ENCODE results near the gene HBS1L. TPM values are rescaled to one million over a fixed set of nuclear protein-coding genes. Genes with fewer than 3 reads are reported as not detected.
A peak's percentile ranks its signal among the peaks of the same experiment; 100 is the strongest.

Gene HBS1L
- total RNA-seq, 1 experiment from 2014 or later, result 95.4 TPM

DNA sequence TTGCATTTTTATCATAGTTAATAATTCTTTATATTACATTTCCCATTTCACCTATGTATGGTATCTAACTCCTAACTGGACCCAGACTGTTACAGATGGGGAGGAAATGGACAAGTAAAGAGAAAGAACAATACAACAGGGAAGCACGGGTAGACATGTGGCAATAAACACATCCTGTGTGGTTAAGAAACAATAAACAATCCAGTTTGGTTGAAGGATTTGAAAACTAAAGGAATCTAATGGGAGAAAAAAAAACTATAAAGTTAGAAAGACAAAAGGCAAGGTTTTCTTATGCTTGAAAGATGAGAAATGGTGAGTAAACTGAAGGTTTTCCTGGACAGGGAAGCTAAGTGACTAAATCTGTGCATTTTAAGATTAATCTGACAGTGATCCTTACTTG, 69.8 kb downstream of the HBS1L start:
- ATAC-seq, result no peak
- POLR2A ChIA-PET, result no interaction called here
- CTCF ChIA-PET, result no interaction called here
- H3K4me3 Mint-ChIP-seq, result no peak overlapping the region
- H3K27ac Mint-ChIP-seq, result peak overlapping the region; percentile 27; the same call in 1 of the 2 replicates
- no peak for DNase-seq (ENCODE audit: low spot score)
- TF ChIP-seq, protein P1, sequence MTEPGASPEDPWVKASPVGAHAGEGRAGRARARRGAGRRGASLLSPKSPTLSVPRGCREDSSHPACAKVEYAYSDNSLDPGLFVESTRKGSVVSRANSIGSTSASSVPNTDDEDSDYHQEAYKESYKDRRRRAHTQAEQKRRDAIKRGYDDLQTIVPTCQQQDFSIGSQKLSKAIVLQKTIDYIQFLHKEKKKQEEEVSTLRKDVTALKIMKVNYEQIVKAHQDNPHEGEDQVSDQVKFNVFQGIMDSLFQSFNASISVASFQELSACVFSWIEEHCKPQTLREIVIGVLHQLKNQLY (CRISPR knock-in tag; IDR thresholded peaks at IDR 0.05), result no peak
- TF ChIP-seq, protein P2, sequence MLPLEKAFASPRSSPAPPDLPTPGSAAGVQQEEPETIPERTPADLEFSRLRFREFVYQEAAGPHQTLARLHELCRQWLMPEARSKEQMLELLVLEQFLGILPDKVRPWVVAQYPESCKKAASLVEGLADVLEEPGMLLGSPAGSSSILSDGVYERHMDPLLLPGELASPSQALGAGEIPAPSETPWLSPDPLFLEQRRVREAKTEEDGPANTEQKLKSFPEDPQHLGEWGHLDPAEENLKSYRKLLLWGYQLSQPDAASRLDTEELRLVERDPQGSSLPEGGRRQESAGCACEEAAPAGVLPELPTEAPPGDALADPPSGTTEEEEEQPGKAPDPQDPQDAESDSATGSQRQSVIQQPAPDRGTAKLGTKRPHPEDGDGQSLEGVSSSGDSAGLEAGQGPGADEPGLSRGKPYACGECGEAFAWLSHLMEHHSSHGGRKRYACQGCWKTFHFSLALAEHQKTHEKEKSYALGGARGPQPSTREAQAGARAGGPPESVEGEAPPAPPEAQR (CRISPR knock-in tag; IDR thresholded peaks at IDR 0.05), result no peak
- TF ChIP-seq HMGA2 (CRISPR knock-in tag; IDR thresholded peaks at IDR 0.05) (no peak), KAT7 (CRISPR knock-in tag; IDR thresholded peaks at IDR 0.05; ENCODE audit: borderline replicate concordance) (no peak), GRHL2 (CRISPR knock-in tag; IDR thresholded peaks at IDR 0.05; ENCODE audit: insufficient replicate concordance, severe bottlenecking) (no peak)
- no peaks in the 10 kb centered on the region for H3K27me3 Mint-ChIP-seq (ENCODE audit: low read depth)
- H3K9me3 Mint-ChIP-seq, result no peaks in the 10 kb centered on the region
- H3K36me3 Mint-ChIP-seq, result peaks cover 23% of the 10 kb centered on the region
- H3K4me1 Mint-ChIP-seq, result no peaks in the 10 kb centered on the region

DNA sequence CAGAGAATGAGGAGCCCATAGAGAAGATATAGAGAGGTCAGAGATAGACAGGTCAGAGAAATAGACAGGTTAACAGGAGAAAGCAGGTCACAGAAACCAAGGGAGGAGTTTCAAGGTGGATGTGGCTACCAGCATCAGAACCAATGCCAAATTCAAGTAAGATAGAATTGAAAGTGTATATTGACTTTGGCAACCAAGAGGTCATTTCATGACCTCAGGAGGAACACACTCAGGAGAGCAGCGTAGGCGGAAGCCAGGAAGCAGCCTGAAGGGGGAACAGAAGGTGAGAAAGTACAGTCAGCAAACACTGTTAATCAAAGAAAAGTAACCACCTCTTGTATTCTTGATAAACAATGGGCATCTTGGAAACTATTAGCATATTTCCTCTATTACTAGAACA, 70.8 kb downstream of the HBS1L start:
- DNase-seq (ENCODE audit: low spot score) (no peak), ATAC-seq (no peak)
- ChIA-PET CTCF (no interaction called here), POLR2A (interaction anchor here (0.6 kb wide), 1 partner anchor 58 kb away, joined by 3 read pairs; no protein-coding TSS in a partner anchor)
- H3K27me3 Mint-ChIP-seq (ENCODE audit: low read depth), result no peaks in the 10 kb centered on the region
- peak overlapping the region; percentile 42 for H3K27ac Mint-ChIP-seq
- peaks cover 23% of the 10 kb centered on the region for H3K36me3 Mint-ChIP-seq
- no peak overlapping the region for H3K4me3 Mint-ChIP-seq
- H3K9me3 Mint-ChIP-seq, result no peaks in the 10 kb centered on the region
- TF ChIP-seq ETV6 (CRISPR knock-in tag; IDR thresholded peaks at IDR 0.05) (no peak), GTF2I (CRISPR knock-in tag; conservative IDR thresholded peaks at IDR 0.05) (no peak)
- TF ChIP-seq, protein P3, sequence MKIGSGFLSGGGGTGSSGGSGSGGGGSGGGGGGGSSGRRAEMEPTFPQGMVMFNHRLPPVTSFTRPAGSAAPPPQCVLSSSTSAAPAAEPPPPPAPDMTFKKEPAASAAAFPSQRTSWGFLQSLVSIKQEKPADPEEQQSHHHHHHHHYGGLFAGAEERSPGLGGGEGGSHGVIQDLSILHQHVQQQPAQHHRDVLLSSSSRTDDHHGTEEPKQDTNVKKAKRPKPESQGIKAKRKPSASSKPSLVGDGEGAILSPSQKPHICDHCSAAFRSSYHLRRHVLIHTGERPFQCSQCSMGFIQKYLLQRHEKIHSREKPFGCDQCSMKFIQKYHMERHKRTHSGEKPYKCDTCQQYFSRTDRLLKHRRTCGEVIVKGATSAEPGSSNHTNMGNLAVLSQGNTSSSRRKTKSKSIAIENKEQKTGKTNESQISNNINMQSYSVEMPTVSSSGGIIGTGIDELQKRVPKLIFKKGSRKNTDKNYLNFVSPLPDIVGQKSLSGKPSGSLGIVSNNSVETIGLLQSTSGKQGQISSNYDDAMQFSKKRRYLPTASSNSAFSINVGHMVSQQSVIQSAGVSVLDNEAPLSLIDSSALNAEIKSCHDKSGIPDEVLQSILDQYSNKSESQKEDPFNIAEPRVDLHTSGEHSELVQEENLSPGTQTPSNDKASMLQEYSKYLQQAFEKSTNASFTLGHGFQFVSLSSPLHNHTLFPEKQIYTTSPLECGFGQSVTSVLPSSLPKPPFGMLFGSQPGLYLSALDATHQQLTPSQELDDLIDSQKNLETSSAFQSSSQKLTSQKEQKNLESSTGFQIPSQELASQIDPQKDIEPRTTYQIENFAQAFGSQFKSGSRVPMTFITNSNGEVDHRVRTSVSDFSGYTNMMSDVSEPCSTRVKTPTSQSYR (CRISPR knock-in tag; IDR thresholded peaks at IDR 0.05), result no peak
- TF ChIP-seq, protein P1 (CRISPR knock-in tag; IDR thresholded peaks at IDR 0.05), result no peak
- no peaks in the 10 kb centered on the region for H3K4me1 Mint-ChIP-seq

DNA sequence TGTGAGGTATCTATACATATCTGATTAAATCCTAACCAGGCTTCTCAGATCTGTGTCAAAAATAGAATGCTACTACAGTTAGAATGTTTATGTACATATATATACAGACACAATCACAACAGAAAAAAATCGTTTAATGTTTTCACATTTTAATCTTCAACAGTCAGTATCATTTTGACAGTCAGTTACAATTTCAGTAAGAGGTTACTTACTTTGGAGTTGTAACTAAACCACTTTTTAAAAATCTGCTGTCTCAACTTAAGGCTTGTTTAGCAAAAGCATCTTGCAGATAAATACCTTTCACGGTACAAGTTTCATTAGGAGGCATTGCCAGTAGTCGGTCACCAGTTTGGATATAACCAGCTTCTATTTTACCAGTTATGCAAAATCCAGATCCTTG, 72.5 kb downstream of the HBS1L start:
- no peak overlapping the region for H3K27ac Mint-ChIP-seq
- CTCF ChIA-PET, result no interaction called here
- POLR2A ChIA-PET, result no interaction called here

DNA sequence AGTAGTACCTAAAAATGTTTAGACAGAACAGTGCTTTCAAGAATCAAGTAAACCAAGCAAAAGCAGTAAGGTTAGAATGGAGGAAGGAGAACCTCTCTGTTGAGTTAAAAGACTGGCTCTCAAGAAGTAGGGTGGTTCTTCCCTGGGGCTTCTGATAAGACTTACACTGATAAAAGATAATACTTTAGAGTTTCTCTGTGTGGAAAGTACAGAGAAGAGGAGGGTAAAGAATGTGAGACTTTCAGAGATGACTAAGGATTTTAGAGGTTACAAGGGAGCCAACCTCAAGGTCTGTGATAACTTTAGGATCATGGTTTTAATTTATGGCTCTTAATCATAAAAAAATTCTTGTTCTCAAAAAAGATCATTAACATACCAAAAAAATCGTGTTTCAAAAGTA, 73.8 kb downstream of the HBS1L start:
- no peak for DNase-seq (ENCODE audit: low spot score)
- no peak overlapping the region for H3K4me3 Mint-ChIP-seq
- no peak overlapping the region for H3K27ac Mint-ChIP-seq
- CTCF ChIA-PET, result no interaction called here
- no peaks in the 10 kb centered on the region for H3K4me1 Mint-ChIP-seq
- H3K27me3 Mint-ChIP-seq (ENCODE audit: low read depth), result no peaks in the 10 kb centered on the region
- TF ChIP-seq, protein P4, sequence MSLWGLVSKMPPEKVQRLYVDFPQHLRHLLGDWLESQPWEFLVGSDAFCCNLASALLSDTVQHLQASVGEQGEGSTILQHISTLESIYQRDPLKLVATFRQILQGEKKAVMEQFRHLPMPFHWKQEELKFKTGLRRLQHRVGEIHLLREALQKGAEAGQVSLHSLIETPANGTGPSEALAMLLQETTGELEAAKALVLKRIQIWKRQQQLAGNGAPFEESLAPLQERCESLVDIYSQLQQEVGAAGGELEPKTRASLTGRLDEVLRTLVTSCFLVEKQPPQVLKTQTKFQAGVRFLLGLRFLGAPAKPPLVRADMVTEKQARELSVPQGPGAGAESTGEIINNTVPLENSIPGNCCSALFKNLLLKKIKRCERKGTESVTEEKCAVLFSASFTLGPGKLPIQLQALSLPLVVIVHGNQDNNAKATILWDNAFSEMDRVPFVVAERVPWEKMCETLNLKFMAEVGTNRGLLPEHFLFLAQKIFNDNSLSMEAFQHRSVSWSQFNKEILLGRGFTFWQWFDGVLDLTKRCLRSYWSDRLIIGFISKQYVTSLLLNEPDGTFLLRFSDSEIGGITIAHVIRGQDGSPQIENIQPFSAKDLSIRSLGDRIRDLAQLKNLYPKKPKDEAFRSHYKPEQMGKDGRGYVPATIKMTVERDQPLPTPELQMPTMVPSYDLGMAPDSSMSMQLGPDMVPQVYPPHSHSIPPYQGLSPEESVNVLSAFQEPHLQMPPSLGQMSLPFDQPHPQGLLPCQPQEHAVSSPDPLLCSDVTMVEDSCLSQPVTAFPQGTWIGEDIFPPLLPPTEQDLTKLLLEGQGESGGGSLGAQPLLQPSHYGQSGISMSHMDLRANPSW (CRISPR knock-in tag; conservative IDR thresholded peaks at IDR 0.05; ENCODE audit: low read depth), result no peak
- no peak for ATAC-seq
- H3K36me3 Mint-ChIP-seq, result peaks cover 23% of the 10 kb centered on the region
- no peaks in the 10 kb centered on the region for H3K9me3 Mint-ChIP-seq
- POLR2A ChIA-PET, result no interaction called here

More for the DNA sequence above, 72.5 kb downstream of the HBS1L start:
- Mint-ChIP-seq H3K4me1 (no peaks in the 10 kb centered on the region), H3K36me3 (peaks cover 22% of the 10 kb centered on the region), H3K27me3 (ENCODE audit: low read depth) (no peaks in the 10 kb centered on the region), H3K9me3 (no peaks in the 10 kb centered on the region), H3K4me3 (no peak overlapping the region)
- TF ChIP-seq HMGA2 (CRISPR knock-in tag; IDR thresholded peaks at IDR 0.05), result no peak
- TF ChIP-seq, protein P5, sequence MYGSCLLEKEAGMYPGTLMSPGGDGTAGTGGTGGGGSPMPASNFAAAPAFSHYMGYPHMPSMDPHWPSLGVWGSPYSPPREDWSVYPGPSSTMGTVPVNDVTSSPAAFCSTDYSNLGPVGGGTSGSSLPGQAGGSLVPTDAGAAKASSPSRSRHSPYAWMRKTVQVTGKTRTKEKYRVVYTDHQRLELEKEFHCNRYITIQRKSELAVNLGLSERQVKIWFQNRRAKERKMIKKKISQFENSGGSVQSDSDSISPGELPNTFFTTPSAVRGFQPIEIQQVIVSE (CRISPR knock-in tag; IDR thresholded peaks at IDR 0.05; ENCODE audit: borderline replicate concordance), result no peak
- TF ChIP-seq, protein P6, sequence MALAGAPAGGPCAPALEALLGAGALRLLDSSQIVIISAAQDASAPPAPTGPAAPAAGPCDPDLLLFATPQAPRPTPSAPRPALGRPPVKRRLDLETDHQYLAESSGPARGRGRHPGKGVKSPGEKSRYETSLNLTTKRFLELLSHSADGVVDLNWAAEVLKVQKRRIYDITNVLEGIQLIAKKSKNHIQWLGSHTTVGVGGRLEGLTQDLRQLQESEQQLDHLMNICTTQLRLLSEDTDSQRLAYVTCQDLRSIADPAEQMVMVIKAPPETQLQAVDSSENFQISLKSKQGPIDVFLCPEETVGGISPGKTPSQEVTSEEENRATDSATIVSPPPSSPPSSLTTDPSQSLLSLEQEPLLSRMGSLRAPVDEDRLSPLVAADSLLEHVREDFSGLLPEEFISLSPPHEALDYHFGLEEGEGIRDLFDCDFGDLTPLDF (CRISPR knock-in tag; IDR thresholded peaks at IDR 0.05), result no peak
- TF ChIP-seq ETV6 (CRISPR knock-in tag; IDR thresholded peaks at IDR 0.05), result no peak
- ATAC-seq (no peak), DNase-seq (ENCODE audit: low spot score) (no peak)

All from WTC11 (cell line).